Adrenal gland (tissue), 5 donors: Measurements from ENCODE around the gene METRNL.

Experiments used
- POLR2A ChIP-seq, 2 donors: fragments of 450-650 bp; IDR thresholded peaks; one replicate each; pipeline ENCODE4 v1.6.1; 2017; ENCODE audit warnings: antibody characterized with exemption in 2 of 2, mild to moderate bottlenecking in 2 of 2, moderate library complexity in 1 of 2
- TF ChIP-seq, protein P1 (sequence below), 6 experiments: fragments of 450-650 bp in 4 of 6; fragments of 200-600 bp in 2 of 6; sonication (generic) in 1 of 6; IDR thresholded peaks; 1 replicate in 5 of 6; 2 replicates in 1 of 6; pipeline versions ENCODE4 v1.5.1 to v1.8.0; 2016 to 2021; ENCODE audit warnings: antibody characterized with exemption in 6 of 6, mild to moderate bottlenecking in 2 of 6, moderate library complexity in 1 of 6
- donor health status: DM: no; HTN: no; CAD: no.

DNA sequence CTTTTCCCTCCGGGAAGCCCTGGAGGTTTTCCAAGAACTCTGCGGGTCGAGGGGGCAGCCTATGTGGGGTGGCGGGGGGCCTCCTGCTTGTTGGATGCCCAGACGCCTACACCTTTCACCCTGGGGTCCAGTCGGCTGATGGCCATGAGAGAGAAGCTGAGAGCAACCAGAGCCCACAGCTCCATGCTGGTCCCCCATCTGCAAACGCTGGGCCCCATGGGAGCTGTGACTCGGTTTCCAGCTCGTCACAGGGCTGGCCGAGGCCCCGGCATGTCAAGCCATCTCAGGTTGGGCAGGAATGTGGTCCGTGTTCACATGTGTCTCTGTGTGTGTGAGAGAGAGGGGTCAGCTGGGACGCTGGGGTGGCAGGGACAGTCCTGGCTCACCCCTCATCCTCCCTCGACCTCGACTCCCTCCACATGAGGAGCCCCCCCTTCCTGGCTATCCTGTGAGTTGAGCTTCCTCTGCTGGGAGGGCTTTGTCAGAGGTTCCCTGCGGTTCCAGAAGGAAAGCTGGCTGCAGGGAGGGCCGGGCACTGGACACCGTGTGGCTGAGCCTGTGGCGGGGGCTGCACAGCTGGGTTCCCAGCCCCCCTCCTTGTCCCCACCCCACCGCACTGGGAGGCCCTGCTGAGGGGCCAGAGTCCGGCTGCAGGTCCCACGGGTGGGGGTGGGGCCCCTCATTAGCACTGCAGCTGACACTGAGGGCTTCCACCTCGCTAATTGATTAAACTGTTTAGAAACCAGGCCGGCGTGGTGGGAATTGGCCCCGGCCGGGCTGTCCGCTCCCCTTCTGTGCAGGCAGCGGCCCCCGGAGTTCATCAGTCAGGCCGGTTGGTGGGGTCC lies 19.1 kb downstream of the METRNL start:
- TF ChIP-seq, protein P1, sequence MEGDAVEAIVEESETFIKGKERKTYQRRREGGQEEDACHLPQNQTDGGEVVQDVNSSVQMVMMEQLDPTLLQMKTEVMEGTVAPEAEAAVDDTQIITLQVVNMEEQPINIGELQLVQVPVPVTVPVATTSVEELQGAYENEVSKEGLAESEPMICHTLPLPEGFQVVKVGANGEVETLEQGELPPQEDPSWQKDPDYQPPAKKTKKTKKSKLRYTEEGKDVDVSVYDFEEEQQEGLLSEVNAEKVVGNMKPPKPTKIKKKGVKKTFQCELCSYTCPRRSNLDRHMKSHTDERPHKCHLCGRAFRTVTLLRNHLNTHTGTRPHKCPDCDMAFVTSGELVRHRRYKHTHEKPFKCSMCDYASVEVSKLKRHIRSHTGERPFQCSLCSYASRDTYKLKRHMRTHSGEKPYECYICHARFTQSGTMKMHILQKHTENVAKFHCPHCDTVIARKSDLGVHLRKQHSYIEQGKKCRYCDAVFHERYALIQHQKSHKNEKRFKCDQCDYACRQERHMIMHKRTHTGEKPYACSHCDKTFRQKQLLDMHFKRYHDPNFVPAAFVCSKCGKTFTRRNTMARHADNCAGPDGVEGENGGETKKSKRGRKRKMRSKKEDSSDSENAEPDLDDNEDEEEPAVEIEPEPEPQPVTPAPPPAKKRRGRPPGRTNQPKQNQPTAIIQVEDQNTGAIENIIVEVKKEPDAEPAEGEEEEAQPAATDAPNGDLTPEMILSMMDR (IDR thresholded peaks at IDR 0.05), result no peak
- TF ChIP-seq POLR2A (IDR thresholded peaks at IDR 0.05), result no peak
